GM19372 (cell line): ENCODE data around the gene C8G.
A peak's percentile ranks its signal among the peaks of the same experiment; 100 is the strongest.

ENCODE experiments used
- ATAC-seq: cut with Tn5 transposase; IDR thresholded peaks from one replicate; pipeline ENCODE4 v1.9.1; 2021; ENCODE audit warnings: mild to moderate bottlenecking, low read depth, moderate library complexity; ENCODE audit not compliant: unreplicated experiment

Gene C8G

DNA sequence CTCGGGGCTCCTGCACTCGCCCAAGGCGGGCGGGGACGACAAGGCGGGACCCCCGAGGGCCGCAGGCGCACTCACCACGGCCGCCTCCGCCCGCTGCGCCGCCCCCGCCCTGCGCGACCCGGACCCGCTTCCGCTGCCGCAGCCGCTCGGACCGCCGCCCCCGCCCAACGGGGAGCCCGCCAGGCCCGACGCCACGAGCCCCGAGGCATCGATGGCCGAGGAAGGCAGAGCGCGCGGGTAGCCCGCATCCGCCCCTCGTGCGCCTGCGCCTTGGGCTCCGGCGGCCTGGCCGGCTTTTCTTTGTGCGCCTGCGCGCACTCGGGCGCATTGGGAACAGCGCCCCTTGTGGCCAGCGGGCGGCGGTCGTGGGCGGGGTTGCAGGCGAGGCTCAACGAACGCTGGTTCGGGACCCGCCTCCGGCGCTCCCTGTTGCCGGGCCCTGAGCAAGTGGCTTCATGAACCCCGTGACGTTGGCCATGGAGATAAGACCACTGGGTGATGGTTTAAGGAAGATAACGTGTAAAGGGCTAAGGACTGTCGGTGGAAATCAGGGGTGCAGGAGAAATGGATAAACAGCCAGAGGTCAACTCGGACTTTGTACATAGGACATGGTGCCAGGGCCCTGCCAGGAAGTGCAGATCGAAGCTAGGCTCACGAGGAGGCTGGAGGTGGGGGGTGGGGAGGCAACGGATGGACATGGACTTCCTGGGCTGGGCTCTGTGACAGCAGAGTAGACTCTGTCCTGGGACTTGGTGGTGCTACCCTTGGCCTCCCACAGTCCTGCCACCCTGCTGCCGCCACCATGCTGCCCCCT lies at the start of gene C8G, which contains the start of gene FBXW5:
C8G (plus strand) TSS at position 725 of the 814 bp plus-strand sequence; CDS start at position 803, 78 bp downstream.
FBXW5 (minus strand) TSS at position 220 of the 814 bp plus-strand sequence. CDS start 655 bp downstream, outside the sequence.
- peak; percentile 90 for ATAC-seq

DNA sequence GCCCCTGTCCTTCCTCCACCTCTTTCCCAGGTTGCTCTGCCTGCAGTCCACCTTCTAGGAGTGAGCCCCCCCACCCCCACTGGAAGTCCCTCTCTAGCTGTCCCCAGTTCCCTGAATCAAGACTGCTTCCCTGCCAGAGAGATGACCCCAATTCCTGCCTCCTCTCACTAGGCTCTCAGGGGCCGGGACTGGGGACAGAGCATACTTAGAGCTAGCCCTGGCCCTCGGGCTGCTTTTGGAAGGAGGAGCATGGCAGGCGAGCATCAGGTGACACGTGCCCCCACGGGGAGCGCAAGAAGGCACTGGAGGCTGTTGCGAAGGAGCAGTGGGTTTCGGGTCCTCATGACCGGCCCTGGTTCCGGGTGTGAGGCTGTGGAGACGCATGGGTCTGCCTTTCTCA lies 49.0 kb upstream of the C8G start:
- no peak for ATAC-seq

DNA sequence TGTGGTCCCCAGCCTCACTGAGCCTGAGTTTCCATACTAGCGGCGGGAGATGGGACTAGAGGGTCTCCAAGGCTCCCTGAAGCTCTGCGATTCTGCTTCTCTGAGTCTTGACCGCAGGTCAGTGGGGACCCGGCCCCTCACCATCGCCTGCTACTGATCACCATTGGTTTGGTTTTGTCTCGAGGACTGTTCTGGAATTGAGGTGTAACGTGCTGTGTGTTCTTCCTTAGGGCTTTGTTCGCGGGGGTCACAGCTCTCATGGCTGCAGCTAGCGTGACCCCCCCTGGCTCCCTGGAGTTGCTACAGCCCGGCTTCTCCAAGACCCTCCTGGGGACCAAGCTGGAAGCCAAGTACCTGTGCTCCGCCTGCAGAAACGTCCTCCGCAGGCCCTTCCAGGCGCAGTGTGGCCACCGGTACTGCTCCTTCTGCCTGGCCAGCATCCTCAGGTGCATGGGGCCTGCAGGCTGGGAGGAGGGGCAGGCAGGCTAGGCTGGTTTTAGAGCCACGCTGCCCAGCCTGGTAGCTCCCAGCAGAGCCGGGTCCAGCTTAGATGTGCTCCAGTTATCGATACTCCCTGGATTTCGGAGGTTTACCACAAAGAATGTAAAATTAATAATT lies 46.5 kb upstream of the C8G start:
- ATAC-seq, result no peak

DNA sequence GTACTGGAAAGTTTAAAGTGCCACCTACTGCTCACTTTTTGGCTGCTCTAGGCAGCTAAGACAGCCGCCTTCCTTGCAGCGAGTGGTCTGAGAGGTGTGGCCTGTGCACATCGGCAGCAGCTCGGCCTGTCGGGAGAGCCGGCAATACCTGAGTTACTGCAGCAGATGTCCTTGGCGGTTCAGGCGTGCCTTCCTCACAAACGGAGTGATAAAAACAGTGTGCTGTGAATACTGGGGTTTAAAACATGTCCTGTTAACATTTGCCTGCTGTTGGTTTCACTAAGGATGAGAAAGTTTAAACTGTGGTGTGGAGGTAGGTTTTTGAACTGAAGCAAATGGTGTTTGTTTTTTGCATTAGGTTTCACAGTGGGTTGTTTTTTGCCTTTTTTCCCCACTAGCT lies 45.8 kb upstream of the C8G start:
- ATAC-seq, result no peak

DNA sequence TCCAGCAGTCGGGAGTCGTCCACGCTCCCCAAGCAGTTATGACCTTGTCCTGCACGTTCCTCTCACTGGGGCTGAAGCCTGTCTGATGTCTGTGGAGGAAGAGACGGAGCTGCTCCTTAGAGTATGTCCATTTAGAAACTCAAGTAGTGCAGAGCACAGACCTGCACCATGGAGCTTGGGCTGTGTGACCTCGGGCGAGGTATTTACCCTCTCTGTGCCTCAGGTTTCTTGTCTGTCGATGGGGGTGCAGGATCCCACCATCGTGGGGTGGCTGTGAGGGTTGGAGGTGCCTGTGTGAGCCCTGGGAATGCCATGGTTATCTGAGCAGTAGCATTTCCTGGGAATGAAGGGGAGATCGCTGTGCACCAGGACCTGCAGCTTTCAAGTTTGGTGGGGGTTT lies 44.5 kb upstream of the C8G start:
- no peak for ATAC-seq

DNA sequence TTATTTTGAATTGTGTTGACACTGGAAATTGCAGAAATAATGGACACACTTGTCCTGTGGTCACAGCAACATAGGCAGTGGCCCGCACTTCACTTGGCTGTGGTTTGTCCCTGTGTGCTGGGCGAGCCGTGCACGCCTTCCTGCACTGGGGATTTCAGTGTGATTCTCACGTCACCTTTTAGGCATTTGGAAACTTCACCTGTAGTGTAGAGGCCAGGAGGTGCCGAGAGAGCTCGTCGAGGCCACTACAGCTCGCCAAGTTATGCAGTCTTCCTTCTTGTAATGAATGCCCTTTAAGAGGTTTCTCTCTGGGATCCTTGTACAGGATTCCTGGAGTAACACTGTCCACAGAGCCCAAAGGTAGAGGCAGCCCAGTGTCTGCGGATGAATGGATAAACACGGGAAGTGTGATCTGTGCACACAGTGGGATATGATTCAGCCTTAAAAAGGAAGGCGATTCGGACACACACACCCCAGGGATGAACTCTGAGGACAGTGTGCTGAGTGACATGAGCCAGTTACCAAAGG lies 44.0 kb upstream of the C8G start:
- ATAC-seq, result no peak

DNA sequence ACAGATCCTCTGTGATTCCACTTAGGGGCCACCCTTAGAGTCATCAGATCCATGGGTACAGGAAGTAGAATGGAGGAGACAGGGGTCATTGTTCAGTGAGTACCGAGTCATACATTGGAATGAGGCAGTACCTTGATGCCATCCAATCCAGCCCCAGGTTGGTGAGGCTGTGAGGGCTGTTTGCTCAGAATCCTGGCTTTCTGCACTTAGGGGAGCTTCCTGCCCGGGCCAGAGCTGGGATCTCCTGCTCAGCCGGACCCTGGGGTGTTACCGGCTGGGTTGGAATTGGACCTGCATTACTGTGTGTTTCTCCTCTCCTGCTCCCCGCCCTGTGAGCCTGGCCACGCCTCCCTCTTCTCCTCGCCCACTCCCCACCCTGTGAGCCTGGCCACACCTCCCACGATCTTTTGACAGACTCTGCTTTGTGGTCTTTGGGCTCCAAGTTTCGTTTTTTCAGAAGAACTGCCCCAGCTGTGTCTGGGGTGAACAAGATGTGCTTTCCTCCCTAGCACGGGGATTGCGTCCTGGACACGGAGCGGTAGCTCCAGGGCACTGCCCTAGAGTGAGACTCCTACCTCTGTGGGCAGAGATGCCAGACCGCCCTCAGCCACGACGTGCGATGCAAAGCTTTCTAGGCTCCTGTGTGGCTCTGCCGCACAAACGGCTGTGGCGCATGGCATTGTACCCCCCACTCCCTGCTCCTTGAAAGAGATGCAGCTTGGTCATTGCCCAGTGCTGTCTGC lies 43.4 kb upstream of the C8G start:
- no peak for ATAC-seq

DNA sequence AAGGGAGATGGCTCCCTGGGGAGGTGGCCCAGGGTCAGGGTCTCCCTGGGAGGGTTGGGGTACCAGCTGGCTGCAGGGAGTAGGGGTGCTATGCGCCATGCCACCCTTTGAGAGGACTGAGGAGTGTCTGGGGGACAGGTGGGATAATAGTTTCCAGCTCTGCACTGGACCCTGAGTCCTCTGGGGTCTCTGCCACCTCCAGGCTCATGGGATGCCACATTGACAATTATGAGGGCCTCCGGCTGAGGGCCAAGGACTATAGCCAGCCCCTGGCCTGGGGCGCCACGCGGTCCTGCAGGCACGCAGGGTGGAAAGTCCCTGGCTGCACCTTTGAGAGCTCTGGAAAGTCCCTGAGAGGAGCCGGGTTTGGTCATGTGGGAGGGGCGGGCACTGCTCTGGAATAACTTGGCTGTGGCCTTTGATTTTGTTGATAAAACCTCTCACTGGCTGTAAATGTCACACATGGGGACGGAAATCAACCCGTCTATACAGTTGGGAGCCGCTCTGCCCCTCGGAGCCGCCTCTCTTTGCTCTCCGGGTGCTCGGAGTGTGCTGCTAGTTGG lies 42.7 kb upstream of the C8G start:
- ATAC-seq, result peak; percentile 58

DNA sequence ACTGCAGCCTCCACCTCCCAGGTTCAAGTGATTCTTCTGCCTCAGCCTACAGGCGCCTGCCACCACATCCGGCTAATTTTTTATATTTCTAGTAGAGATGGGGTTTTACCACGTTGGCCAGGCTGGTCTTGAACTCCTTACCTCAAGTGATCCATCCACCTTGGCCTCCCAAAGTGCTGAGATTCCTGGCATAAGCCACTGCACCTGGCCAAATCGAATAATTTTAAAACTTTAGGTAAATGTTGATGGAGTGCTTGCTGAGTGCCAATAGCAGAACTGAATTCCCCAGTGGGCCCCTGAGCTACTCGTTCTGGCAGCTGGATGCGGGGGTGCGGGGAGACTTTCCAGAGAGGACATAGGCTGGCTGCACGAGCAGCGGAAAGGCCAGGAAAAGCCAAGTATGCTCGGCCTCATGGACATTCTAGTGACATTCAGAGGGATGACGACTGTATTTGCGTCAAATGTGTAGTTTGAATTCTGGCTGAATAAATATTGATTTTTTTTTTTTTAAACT lies 41.9 kb upstream of the C8G start:
- no peak for ATAC-seq

DNA sequence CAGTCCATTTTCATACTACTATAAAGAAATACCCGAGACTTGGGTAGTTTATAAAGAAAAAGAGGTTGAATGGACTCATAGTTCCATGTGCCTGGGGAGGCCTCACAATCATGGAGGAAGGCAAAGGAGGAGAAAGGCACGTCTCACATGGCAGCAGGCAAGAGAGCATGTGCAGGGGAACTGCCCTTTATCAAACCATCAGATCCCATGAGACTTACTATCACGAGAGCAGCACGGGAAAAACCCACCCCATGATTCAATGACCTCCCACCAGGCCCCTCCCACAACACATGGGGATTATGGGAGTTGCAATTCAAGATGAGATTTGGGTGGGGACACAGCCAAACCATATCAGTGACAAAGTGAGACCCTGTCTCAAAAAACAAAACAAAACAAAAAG lies 38.8 kb upstream of the C8G start:
- ATAC-seq, result no peak

DNA sequence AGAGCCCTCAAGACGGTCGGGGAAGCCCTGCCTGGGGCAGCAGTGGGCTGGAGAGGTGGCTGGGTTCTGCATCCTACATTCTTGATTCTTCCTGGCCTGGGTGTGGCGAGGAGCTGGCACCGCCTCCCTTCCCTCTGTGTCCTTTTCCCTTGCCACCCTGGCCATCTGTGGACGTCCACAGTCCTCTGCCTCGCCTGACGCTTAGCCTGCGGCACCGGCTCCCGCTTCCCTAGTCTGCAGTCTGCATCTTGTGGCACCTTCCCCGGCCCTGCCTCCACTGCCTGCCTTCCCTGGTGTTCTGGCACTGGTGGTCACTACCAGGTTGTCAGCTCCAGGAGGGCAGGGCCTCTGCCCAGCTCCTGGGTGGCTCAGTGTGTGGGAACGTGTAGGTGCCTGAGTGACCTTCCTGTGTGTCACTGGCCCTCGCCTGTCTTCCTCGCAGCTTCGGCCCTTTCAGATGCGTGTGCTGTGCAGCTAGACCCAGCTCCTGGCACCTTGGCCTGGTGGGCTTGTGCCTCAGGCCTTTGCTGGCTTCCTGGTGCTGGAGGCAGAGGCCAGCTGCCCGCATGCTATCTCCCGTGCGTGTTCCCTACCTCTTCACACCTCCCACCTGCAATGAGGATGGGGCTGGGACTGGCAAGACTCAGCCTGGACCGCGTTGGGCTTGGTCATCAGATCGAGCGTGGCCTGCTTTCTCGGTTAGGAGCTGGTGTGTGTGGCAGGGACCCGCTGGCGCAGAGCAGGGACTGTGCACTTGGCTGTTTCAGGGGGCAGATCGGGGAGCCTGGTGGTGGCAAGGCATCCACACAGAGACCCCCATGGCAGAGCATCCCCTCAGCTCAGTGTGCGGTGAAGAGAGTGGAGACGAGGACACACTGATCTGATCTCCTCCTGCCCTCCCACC lies 37.8 kb upstream of the C8G start:
- no peak for ATAC-seq

DNA sequence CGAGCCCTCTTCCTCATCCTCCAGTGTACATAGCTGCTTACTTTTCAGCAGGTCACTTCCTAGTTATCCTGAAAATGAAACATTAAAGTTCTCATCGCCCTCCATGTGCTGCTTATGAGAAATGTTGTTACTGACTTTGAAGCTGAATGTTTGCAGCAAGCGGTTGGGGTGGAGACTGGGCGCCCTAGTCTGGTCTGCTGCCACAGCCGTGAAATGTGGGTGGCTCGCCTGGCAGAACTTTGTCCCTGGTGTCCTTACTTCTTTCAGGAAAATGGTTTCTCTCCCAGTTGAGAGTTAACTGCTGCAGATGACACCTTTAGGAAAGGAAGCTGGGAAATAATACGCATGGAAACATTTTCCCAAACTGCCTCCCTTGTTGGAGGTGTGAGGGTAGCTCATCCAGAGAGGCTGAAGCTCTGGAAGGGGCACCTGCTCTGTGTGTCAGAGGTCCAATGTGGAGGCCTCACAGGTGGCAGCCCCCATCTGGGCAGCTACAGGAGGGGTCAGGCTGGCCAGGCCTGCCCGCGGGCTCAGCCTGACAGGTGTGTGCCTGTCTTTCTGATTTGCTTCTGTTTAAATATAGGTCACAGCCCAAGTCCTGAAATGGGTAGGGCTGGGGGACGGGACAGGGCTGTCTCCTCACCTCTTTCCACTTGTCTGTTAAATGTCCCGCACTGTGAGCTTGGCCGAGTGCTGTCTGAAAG lies 34.7 kb upstream of the C8G start:
- no peak for ATAC-seq

DNA sequence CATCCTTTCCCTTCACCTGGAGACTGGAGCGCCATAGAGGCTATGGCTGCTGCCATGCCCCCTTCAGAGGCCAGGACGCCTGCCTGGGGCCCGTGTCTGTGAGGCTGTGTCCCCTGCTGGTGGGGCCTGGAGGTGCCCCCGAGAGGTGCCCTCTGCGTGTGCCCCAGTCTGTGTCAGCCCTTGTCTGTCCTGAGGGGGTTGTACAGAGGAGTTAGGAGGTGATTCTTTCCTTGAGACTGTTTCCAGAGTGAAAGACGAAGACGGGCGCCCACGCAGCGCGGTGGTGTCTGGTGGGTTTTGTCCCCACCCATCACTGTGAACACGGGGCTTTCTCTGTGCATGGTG lies 34.2 kb upstream of the C8G start:
- ATAC-seq, result no peak

DNA sequence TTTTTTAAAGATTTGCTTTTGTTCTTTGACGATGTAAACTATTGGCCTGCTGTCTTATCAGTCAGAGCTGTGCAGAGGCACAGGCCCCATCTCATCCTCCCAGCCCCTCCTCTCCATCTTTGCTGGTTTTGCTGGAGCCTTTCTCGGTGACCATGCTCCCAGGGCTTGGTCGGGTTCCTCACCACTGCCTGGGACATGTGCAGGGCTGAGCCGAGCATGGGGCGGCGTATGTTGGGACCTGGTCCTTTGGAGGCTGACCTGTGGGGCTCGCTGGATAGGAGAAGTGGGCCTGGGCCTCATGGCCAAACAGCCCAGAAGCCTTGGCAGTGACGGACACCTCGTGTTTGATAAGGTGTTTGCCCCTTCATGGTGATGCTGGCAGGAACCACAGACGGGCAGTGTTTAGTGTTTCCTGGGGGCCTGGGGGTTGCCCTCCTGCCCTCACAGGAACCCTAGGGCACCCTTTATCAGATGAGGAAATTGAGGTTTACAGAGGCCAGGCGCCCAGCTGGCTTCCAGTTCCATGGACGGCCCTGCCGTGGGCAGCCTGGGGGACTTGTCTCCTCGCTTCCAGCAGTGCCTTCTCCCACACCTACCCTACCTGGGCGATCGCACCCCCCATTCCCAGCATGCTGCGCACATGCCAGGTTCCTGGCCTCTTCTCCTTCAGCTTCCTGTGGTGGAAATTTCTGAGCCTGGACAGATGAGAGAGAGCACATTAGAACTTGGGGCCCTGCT lies 31.2 kb upstream of the C8G start:
- ATAC-seq, result no peak

DNA sequence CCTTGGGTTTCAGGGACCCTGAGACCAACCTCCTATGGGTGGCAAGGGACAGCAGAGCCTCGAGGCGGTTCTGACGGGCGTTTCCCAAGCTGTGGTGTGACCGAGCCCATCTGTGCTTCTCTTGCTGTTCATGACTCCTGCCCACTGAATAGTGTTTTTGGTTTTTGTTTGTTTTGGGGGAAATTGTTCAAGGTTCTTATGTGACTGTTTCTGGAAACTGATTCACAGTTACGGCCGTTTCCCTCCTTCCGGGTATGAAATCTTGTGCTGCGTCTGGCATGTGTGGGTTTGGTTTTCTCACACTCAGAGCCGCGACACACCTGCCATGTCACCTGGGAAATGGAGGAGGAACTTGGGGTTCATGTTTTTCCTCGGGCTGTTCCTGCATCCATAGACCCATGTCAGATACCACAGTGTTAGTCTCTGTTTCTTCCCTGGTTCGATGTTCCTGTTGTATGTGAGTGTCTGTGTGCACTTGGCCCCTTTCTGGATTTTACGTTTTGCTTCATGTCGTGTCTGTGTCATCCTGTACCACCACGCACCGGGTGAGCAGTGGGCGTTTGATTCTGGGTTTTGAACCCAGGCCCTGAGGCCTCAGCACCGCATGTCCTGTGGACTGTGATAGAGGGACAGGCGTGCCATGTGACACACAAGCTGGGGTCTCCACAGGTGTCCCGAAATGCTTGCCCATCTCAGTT lies 29.3 kb upstream of the C8G start:
- ATAC-seq, result no peak

DNA sequence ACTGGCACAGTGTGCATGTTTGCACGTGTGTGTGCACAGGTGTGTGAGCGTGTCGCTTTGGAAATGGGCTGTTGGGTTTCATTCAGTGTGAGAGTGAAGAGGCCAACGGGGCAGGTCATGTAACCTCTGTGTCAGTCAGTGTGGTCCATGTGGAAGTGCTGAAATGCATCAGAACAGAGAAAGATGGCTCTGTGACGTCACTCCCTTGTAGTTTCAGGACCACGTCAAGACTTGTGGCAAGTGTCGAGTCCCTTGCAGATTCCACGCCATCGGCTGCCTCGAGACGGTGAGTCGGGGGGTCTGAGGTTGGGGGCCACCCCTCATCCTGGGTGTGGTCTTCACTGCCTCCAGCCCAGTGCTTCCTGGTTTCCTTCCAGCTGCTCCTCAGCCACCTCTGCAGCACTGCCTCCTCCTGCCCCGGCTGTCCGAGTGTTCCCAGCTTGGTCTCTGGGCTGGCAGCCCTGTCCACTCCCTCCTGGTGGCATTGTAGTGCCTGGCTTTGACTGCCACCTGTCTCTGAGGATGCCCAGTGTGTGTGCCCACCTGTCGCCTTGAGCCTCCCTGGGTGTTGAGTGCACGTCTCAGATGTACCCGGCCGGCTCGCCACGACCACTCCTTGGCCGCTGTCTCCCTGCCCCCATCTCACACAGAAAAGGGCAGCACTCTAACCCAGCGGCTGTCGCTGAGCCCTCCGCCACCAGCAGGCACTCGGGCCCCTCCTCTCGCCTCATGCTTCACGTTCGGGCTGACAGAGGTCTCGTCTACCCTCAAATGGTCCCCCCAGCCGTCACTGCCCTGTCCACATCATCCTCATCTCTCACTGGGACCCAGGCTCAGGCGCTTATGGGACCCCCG lies 28.5 kb upstream of the C8G start:
- no peak for ATAC-seq

DNA sequence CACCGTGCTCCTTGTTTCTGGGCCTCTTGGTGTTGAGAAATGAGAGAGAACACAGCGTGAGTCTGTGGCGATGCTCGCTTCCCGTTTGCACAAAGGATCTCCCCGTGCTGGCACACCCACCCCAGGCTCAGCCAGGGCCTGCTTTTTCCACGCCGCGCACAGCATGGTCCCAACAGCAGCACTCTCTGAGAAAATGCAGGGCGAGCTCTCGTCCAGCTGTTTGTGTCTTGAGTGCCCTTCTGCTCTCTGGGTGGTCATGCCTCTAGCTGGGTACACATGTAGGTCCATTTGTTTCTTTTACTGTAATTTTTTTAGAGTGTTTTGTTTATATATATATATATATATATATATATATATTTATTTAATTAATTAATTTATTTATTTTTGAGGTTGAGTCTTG lies 27.1 kb upstream of the C8G start:
- no peak for ATAC-seq
